Endodermal cell (in vitro differentiated cells): ENCODE data around the gene DCP1A. TPM values are rescaled to one million over a fixed set of nuclear protein-coding genes. Genes with fewer than 3 reads are reported as not detected.
A peak's percentile ranks its signal among the peaks of the same experiment; 100 is the strongest.

ENCODE experiments used
- DNase-seq: peaks from one replicate; pipeline ENCODE4 v3.0.0-alpha.2; 2017
- H3K27ac ChIP-seq: 2 replicates; pipeline ENCODE4 v1.5.1; 2013; ENCODE audit warnings: mild to moderate bottlenecking, low read depth, low read length, moderate library complexity
- H3K27me3 ChIP-seq: 2 replicates; pipeline ENCODE4 v1.6.1; 2013; ENCODE audit warnings: mild to moderate bottlenecking, low read length, moderate library complexity; ENCODE audit not compliant: insufficient read depth, control insufficient read depth, poor library complexity, severe bottlenecking
- H3K36me3 ChIP-seq: 2 replicates; pipeline ENCODE4 v1.7.0; 2013; ENCODE audit warnings: mild to moderate bottlenecking, low read length, moderate library complexity; ENCODE audit not compliant: control insufficient read depth, insufficient read depth
- H3K4me1 ChIP-seq: one replicate; pipeline ENCODE4 v1.7.0; 2013; ENCODE audit warnings: low read length; ENCODE audit not compliant: control insufficient read depth, insufficient read depth
- H3K4me3 ChIP-seq: 2 replicates; pipeline ENCODE4 v1.5.1; 2013; ENCODE audit warnings: mild to moderate bottlenecking, low read length, moderate library complexity
- H3K9ac ChIP-seq: 2 replicates; pipeline ENCODE4 v1.6.1; 2013; ENCODE audit warnings: mild to moderate bottlenecking, low read length, moderate library complexity; ENCODE audit not compliant: poor library complexity, severe bottlenecking; ENCODE audit errors: extremely low read depth
- H3K9me3 ChIP-seq: 2 replicates; pipeline ENCODE4 v1.6.1; 2013; ENCODE audit warnings: mild to moderate bottlenecking, low read length, moderate library complexity; ENCODE audit not compliant: control insufficient read depth
- H3K27ac Mint-ChIP-seq: 2 replicates; pipeline ENCODE4 v1.8.0; 2020; ENCODE audit warnings: mixed read lengths
- H3K27me3 Mint-ChIP-seq: 2 replicates; pipeline ENCODE4 v1.8.0; 2021; ENCODE audit warnings: mild to moderate bottlenecking, mixed read lengths; ENCODE audit not compliant: insufficient read depth
- H3K36me3 Mint-ChIP-seq: 2 replicates; pipeline ENCODE4 v1.8.0; 2020; ENCODE audit warnings: low read depth, mixed read lengths
- H3K4me1 Mint-ChIP-seq: 2 replicates; pipeline ENCODE4 v1.8.0; 2020; ENCODE audit warnings: mixed read lengths
- H3K4me3 Mint-ChIP-seq: 2 replicates; pipeline ENCODE4 v1.8.0; 2020; ENCODE audit warnings: mild to moderate bottlenecking, moderate library complexity, mixed read lengths
- H3K9me3 Mint-ChIP-seq: 2 replicates; pipeline ENCODE4 v1.8.0; 2020; ENCODE audit warnings: mild to moderate bottlenecking, mixed read lengths
- CTCF ChIP-seq: fragments of 200-600 bp; sonication (generic); conservative IDR thresholded peaks from 2 replicates; pipeline ENCODE4 v1.5.0; 2021; ENCODE audit warnings: antibody characterized with exemption, mild to moderate bottlenecking
- WGBS, 2 experiments: methylation state at CpG; one replicate each; pipeline versions ENCODE4 v1.1.5 to v1.1.7; 2013; ENCODE audit warnings: missing lambda C conversion rate in 2 of 2, mixed read lengths in 1 of 2; ENCODE audit not compliant: insufficient coverage in 1 of 2, insufficient read length in 1 of 2; 5-methylcytosine and 5-hydroxymethylcytosine counted together
- total RNA-seq, 2 donors: library from RNA; stranded (reverse); fragmentation: NEBNext Ultra II Directional in 1 of 2; extraction: Animal tissue kit (Norgen Biotek cat#: 25700) in 1 of 2; gene quantifications; 2 replicates in 1 of 2; 3 replicates in 1 of 2; pipeline ENCODE4 v1.2.1, GENCODE V29; 2021

The DCP1A gene
- total RNA-seq, 2 donors from 2014 or later: 26.8 to 36.3 TPM

- no peak overlapping the region for H3K9ac ChIP-seq
- peaks cover 1% of the 10 kb centered on the region for H3K36me3 ChIP-seq
- H3K27ac ChIP-seq: peak overlapping the region; percentile 39
- Mint-ChIP-seq H3K27me3 (no peaks in the 10 kb centered on the region), H3K27ac (peak overlapping the region; percentile 91), H3K36me3 (peaks cover 4% of the 10 kb centered on the region), H3K9me3 (no peaks in the 10 kb centered on the region), H3K4me3 (no peak overlapping the region), H3K4me1 (peaks cover 31% of the 10 kb centered on the region)
- H3K27me3 ChIP-seq: no peaks in the 10 kb centered on the region
- WGBS, 2 experiments: 56 to 67% methylated on average over 7 to 8 of the region's 8 CpGs
- H3K9me3 ChIP-seq: no peaks in the 10 kb centered on the region
- DNase-seq: peak; percentile 89
- peaks cover 11% of the 10 kb centered on the region for H3K4me1 ChIP-seq
- TF ChIP-seq CTCF: peak; percentile 39
- no peak overlapping the region for H3K4me3 ChIP-seq
Observed at GRCh38 chr3:53258600-53259426, 88.5 kb downstream of the DCP1A start.

GRCh38 chr3:53257465-53257864 is 89.9 kb downstream of the DCP1A start:
- 94 to 97% methylated on average over 2 to 4 of the region's 4 CpGs for WGBS, 2 experiments
- Histone ChIP-seq H3K36me3 (peaks cover 8% of the 10 kb centered on the region), H3K9me3 (no peaks in the 10 kb centered on the region), H3K4me1 (peaks cover 13% of the 10 kb centered on the region), H3K9ac (no peak overlapping the region), H3K4me3 (no peak overlapping the region), H3K27me3 (no peaks in the 10 kb centered on the region), H3K27ac (no peak overlapping the region)
- H3K9me3 Mint-ChIP-seq: no peaks in the 10 kb centered on the region
- H3K36me3 Mint-ChIP-seq: peaks cover 10% of the 10 kb centered on the region
- H3K27ac Mint-ChIP-seq: no peak overlapping the region
- no peaks in the 10 kb centered on the region for H3K27me3 Mint-ChIP-seq
- peaks cover 40% of the 10 kb centered on the region for H3K4me1 Mint-ChIP-seq
- TF ChIP-seq CTCF: no peak
- H3K4me3 Mint-ChIP-seq: no peak overlapping the region
- no peak for DNase-seq

- WGBS, 2 experiments: 92 to 100% methylated on average over 2 to 5 of the region's 5 CpGs
- Histone ChIP-seq H3K27ac (no peak overlapping the region), H3K9me3 (no peaks in the 10 kb centered on the region), H3K27me3 (no peaks in the 10 kb centered on the region), H3K9ac (no peak overlapping the region), H3K4me3 (no peak overlapping the region), H3K36me3 (peaks cover 8% of the 10 kb centered on the region), H3K4me1 (peaks cover 13% of the 10 kb centered on the region)
- Mint-ChIP-seq H3K4me1 (peaks cover 44% of the 10 kb centered on the region), H3K9me3 (no peaks in the 10 kb centered on the region), H3K27ac (no peak overlapping the region), H3K4me3 (peak overlapping the region; percentile 93), H3K27me3 (no peaks in the 10 kb centered on the region), H3K36me3 (peaks cover 16% of the 10 kb centered on the region)
- TF ChIP-seq CTCF: no peak
- peak; percentile 43 for DNase-seq
Observed at GRCh38 chr3:53256704-53257055, 90.7 kb downstream of the DCP1A start.
